H1 (cell line): ENCODE results near the gene GSDME. TPM values are rescaled to one million over a fixed set of nuclear protein-coding genes. Genes with fewer than 3 reads are reported as not detected.

ENCODE experiments used
- CBX8 ChIP-seq: fragments of 300-800, 300-1000 bp; sonication (generic); IDR thresholded peaks from 2 replicates; pipeline ENCODE4 v1.7.1; 2016; ENCODE audit warnings: low read depth, low read length, borderline replicate concordance
- FOSL1 ChIP-seq: IDR thresholded peaks from 2 replicates; pipeline ENCODE4 v1.6.1; 2011; ENCODE audit warnings: mild to moderate bottlenecking, low read depth, low read length, moderate library complexity; ENCODE audit not compliant: insufficient read depth
- RXRA ChIP-seq: IDR thresholded peaks from 2 replicates; pipeline ENCODE4 v1.6.1; 2011; ENCODE audit warnings: low read depth, mild to moderate bottlenecking, low read length, moderate library complexity; ENCODE audit not compliant: insufficient read depth
- polyA plus RNA-seq, 7 experiments: library from polyadenylated mRNA; depleted of rRNA in 3 of 7; stranded (reverse) in 5 of 7; unstranded in 2 of 7; fragments of >200 nt in 5 of 7; fragments of 200-250 nt in 2 of 7; gene quantifications; 1 replicate in 5 of 7; 2 replicates in 1 of 7; 4 replicates in 1 of 7; pipeline versions ENCODE4 v1.2.1 to v1.2.3, GENCODE V29; 2011 to 2013; ENCODE audit warnings: missing spikeins in 2 of 7, mixed read lengths in 2 of 7
- total RNA-seq: library from RNA; stranded (reverse); fragmentation: NEBNext Ultra II Directional; extraction: Animal tissue kit (Norgen Biotek cat#: 25700); gene quantifications from 2 replicates; pipeline ENCODE4 v1.2.1, GENCODE V29; 2021
- TF ChIP-seq, protein P1 (sequence below): fragments of 300-600 bp; sonication (generic); IDR thresholded peaks from 2 replicates; pipeline ENCODE4 v1.7.1; 2012; ENCODE audit warnings: low read length, moderate library complexity, mild to moderate bottlenecking, inconsistent platforms; ENCODE audit not compliant: insufficient replicate concordance

Gene GSDME
- total and polyA plus RNA-seq, 2 of the 8 experiments (the other 6 are each of a cell fraction or from before 2014, with no cell fraction given) = 5.4 to 7.6 TPM

DNA sequence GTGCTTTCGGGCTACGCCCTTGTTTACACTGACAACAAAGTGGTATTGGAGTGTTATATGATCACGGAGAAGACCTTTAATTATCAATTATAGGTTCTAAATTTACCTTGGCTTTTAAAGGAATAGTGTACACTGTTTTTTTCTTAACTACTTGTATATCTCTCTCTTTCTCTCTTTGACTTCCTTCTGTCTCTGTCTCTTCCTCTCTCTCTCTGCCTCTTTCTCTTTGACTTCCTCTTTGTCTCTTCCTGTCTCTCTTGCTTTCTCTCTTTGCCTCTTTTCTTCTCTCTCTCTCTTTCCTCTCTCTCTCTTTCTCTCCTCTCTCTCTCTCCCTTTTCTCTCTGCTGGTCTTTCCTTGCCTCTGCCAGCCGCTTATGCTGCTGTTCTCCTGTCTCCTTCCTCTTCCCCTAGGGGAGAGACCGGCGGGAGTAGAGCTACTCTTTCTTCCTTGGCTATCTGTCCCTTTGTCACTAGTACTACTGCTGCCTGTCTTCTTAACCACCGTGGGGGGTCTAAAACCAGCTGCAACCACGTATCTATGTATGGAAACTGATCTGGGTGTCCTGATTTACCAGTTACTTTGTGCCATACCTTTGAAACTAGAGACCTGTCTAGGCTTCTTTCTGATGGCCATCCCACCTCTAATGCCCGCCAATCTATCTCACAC is 36.9 kb upstream of the GSDME start (continued):
- TF ChIP-seq, protein P1, sequence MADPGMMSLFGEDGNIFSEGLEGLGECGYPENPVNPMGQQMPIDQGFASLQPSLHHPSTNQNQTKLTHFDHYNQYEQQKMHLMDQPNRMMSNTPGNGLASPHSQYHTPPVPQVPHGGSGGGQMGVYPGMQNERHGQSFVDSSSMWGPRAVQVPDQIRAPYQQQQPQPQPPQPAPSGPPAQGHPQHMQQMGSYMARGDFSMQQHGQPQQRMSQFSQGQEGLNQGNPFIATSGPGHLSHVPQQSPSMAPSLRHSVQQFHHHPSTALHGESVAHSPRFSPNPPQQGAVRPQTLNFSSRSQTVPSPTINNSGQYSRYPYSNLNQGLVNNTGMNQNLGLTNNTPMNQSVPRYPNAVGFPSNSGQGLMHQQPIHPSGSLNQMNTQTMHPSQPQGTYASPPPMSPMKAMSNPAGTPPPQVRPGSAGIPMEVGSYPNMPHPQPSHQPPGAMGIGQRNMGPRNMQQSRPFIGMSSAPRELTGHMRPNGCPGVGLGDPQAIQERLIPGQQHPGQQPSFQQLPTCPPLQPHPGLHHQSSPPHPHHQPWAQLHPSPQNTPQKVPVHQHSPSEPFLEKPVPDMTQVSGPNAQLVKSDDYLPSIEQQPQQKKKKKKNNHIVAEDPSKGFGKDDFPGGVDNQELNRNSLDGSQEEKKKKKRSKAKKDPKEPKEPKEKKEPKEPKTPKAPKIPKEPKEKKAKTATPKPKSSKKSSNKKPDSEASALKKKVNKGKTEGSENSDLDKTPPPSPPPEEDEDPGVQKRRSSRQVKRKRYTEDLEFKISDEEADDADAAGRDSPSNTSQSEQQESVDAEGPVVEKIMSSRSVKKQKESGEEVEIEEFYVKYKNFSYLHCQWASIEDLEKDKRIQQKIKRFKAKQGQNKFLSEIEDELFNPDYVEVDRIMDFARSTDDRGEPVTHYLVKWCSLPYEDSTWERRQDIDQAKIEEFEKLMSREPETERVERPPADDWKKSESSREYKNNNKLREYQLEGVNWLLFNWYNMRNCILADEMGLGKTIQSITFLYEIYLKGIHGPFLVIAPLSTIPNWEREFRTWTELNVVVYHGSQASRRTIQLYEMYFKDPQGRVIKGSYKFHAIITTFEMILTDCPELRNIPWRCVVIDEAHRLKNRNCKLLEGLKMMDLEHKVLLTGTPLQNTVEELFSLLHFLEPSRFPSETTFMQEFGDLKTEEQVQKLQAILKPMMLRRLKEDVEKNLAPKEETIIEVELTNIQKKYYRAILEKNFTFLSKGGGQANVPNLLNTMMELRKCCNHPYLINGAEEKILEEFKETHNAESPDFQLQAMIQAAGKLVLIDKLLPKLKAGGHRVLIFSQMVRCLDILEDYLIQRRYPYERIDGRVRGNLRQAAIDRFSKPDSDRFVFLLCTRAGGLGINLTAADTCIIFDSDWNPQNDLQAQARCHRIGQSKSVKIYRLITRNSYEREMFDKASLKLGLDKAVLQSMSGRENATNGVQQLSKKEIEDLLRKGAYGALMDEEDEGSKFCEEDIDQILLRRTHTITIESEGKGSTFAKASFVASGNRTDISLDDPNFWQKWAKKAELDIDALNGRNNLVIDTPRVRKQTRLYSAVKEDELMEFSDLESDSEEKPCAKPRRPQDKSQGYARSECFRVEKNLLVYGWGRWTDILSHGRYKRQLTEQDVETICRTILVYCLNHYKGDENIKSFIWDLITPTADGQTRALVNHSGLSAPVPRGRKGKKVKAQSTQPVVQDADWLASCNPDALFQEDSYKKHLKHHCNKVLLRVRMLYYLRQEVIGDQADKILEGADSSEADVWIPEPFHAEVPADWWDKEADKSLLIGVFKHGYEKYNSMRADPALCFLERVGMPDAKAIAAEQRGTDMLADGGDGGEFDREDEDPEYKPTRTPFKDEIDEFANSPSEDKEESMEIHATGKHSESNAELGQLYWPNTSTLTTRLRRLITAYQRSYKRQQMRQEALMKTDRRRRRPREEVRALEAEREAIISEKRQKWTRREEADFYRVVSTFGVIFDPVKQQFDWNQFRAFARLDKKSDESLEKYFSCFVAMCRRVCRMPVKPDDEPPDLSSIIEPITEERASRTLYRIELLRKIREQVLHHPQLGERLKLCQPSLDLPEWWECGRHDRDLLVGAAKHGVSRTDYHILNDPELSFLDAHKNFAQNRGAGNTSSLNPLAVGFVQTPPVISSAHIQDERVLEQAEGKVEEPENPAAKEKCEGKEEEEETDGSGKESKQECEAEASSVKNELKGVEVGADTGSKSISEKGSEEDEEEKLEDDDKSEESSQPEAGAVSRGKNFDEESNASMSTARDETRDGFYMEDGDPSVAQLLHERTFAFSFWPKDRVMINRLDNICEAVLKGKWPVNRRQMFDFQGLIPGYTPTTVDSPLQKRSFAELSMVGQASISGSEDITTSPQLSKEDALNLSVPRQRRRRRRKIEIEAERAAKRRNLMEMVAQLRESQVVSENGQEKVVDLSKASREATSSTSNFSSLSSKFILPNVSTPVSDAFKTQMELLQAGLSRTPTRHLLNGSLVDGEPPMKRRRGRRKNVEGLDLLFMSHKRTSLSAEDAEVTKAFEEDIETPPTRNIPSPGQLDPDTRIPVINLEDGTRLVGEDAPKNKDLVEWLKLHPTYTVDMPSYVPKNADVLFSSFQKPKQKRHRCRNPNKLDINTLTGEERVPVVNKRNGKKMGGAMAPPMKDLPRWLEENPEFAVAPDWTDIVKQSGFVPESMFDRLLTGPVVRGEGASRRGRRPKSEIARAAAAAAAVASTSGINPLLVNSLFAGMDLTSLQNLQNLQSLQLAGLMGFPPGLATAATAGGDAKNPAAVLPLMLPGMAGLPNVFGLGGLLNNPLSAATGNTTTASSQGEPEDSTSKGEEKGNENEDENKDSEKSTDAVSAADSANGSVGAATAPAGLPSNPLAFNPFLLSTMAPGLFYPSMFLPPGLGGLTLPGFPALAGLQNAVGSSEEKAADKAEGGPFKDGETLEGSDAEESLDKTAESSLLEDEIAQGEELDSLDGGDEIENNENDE = no peak
- TF ChIP-seq FOSL1 (no peak), RXRA (no peak), CBX8 (no peak)
